ENCODE measurements around the gene CHRNA7.
"Not testable (repeated sequence)": the region's sequence is repeated elsewhere in the genome, so short reads cannot be mapped to it uniquely, and the experiment has no call there.

Gene CHRNA7

DNA sequence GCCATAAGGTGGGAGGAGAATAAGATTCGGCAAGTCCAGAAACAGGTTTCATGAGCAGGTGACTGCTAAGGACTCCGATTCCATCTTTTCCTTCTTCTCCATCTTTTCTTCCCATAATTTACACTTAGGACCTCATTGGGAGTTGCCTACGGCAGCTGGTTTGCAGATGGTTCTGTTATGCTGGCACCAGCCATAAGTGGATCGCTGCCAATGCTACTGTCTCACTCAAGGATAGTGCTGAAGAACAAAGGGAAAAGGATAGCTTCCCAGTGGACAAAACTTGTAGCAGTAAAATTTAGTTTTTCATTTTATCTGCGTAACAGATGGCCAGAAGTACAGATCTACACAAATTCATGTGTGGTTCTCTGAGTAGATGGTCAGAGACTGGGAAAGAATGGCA, 178.8 kb downstream of the CHRNA7 start:
- DNase-seq = not testable (repeated sequence)

GRCh38 chr15:32218666-32219065, 188.4 kb downstream of the CHRNA7 start:
- DNase-seq = no peak

Data from NCI-H2107 (cell line).